GM19043 (cell line): Measurements from ENCODE around the gene USP34.

ENCODE experiments used
- ATAC-seq: cut with Tn5 transposase; IDR thresholded peaks from one replicate; pipeline ENCODE4 v1.9.1; 2021; ENCODE audit warnings: low read depth; ENCODE audit not compliant: unreplicated experiment

USP34 gene

DNA sequence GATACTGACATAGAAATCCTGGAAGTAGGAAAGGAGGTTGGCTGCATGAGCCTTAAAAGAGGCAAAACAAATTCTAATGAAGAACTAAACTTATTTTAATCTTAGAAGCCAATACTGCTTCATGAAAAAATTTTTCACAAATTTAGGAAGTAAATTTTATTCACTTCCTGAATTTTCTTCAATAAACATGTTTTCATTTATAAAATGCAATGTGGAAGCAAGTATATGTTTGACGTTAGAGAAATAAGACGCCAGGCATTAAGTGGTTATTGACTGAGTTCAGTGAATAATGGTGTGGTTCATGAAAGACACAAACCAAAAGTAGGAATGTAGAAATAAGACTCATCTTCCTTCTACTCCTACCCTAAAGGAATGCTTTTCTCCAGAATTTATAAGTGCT lies 136.4 kb downstream of the USP34 start:
- ATAC-seq, result no peak

DNA sequence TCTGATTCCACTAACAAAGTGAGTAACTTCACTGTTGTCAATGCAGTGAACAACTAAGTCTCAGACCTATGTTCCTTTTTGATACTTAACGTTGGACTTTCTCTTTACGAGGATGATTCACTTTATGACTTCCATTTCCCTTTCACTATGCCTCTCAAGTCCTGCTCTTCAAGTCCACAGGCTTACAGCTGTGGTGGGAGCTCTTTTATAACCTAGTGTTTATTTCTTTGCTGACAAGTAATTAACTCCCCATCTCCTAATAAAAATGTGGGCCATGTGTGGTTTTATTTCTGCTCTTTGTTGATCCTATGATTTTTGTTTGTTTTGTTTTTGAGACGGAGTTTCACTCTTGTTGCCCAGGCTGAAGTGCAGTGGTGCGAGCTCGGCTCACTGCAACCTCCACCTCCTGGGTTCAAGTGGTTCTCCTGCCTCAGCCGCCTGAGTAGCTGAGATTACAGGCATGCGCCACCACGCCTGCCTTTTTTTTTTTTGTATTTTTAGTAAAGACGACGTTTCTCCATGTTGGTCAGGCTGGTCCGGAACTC lies 142.1 kb downstream of the USP34 start:
- no peak for ATAC-seq

DNA sequence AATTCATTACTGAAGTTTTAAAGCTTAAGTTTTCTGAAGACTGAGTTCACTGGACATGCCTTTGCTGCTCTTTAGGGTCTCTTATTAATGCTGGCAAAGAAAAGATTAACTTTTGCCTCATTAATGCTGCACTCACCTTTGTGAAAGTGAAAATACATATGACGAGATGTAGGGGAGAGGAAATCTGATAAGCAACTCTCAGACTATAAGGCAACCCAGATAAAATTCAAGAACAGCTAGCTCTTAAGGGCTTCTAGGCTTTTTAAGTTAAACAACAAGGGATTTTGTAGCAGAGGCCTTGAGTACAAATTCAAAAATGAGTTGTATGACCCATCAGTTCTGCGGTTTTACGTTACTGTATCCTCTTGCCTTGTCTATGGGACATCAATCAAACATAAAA lies 143.7 kb downstream of the USP34 start:
- ATAC-seq, result no peak

DNA sequence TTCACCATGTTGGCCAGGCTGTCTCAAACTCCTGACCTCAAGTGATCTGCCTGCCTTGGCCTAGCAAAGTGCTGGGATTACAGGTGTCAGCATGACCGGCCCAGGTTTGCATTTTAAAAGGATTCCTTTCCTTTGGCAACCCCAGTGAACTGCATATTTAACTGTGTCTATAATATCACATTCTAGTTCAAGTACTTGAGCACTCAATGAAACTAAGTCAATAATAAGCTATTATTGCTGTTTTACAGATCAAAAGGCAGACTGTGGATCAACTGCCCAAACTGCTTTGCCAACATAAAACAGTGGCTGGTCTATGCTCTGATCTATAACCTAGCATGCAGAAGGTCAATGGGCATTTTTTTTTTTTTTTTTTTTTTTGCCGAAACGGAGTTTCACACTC lies 144.5 kb downstream of the USP34 start:
- no peak for ATAC-seq

DNA sequence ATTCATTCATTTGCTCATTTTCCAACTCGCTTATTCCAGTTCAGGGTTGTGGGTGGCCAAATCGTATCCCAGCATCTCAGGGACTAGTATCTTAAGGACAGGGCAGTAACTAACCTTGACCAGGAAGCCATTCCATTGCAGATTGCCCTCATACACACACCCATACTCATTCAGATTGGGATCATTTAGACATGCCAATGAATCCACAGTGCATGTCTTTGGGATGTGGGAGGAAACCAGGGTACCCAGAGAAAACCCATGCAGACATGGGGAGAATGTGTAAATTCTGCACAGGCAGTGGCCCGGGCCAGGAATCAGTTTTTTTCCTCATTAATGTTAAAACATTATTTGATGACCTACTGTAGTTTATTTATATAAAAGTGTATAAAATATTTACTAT lies 150.7 kb downstream of the USP34 start:
- ATAC-seq, result no peak

DNA sequence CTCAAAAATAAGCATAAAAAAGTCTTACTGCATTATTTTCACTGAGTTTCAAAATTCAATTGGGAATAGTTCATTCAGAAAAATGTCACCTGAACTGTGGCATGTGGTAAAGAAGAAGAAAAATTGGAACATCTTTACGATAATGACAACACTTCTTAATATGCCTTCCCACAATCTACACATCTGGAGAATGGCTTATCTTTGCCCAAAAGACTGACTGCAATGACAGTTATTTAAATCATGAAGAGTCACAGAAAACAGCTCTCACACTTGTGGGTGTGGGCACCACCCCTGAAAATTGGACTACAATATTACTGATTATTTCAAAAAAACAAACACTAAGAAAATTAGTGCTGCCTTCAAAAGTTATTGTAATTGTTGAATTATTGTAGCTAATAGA lies 152.3 kb downstream of the USP34 start:
- no peak for ATAC-seq

DNA sequence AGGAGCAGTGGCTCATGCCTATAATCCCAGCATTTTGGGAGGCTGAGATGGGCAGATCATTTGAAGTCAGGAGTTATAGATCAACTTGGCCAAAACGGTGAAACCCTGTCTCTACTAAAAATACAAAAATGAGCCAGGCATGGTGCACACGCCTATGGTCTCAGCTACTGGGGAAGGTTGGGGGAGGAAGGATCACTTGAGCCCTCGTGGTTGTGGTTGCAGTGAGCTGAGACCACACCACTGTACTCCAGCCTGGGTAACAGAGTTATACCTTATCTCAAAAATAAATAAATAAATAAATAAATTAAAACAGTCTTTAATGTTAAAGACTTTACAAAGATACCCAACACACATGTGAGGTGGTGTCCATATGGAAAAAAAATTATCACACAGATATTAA lies 174.9 kb downstream of the USP34 start:
- no peak for ATAC-seq

DNA sequence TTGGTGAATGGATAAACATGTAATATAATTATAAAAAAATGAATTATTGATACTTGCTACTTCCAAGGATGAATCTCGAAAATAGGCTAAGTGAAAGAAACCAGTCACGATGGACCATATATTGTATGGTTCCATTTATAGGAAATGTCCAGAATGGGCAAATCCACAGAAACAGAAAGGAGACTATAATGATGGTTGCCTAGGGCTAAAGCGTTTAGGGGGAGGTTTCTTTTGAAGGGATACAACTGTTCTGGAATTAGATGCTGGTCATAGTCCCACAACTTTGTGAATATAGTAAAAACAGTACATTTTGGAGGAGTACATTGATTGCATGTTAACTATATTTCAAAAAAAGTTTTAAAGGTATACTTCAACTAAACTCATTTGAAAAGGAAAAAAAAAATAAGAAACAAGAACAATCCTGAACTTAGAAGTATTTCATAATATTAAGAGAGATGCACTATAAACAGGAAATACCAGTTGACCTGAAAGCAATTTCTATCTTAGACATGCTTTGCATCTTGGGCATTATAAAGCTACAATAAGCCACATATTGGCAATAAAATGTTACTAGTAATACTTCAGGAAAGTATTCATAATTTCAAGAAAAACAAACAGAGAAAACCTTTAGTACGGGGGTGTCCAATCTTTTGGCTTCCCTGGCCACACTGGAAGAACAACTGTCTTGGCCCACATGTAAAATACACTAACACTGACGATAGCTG lies 178.9 kb downstream of the USP34 start:
- no peak for ATAC-seq

DNA sequence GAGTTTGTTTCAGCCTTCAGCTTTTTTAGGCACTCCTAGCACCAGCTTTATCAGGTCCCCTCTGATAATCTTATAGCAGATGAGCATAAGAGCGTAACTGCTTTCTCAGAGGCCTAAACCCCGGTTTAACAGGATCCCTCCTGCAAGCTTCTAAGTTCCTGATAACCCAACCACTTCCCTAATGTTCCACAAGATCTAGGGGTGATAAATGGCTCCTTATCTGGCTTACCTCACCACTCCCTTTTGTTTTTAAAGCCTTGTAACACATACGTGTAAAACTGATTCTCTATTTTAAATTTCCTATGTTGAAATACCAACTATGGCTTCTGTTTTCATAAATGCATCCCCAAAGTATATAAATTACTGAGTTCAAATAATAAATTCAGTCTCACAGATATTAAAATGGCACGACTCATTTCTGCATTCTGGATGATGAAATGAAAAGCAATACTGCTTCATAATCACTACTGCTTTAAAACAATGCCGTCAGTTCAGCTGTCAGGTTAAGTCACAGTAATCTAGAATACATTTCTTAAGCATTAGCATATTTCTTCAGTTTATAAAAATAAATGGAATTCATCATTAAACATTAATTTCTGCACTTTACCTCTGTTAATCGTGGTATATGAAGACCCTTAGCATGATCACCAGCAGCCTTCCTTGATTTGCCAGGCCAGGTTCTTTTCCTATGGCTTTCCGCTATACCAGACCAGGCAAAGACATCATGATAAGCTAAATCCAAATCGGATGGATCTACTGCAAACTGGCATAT lies 182.6 kb downstream of the USP34 start:
- ATAC-seq, result no peak

DNA sequence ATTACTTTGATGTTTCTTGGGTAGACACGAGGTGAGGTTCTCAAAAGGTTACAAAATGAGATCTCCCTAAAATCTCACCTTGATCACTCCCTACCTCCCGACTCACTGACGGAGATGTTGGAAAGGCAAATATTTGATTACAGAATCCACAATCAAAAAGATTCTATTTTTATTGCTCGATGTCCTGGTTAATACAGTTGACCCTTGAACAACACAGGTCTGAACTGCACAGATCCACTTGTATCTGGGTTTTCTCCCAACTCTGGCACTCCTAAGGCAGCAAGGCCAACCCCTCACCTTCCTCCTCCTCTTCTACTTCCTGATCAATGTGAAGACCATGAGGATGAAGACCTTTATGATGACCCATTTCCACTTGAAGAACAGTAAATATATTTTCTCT lies 183.6 kb downstream of the USP34 start:
- no peak for ATAC-seq

DNA sequence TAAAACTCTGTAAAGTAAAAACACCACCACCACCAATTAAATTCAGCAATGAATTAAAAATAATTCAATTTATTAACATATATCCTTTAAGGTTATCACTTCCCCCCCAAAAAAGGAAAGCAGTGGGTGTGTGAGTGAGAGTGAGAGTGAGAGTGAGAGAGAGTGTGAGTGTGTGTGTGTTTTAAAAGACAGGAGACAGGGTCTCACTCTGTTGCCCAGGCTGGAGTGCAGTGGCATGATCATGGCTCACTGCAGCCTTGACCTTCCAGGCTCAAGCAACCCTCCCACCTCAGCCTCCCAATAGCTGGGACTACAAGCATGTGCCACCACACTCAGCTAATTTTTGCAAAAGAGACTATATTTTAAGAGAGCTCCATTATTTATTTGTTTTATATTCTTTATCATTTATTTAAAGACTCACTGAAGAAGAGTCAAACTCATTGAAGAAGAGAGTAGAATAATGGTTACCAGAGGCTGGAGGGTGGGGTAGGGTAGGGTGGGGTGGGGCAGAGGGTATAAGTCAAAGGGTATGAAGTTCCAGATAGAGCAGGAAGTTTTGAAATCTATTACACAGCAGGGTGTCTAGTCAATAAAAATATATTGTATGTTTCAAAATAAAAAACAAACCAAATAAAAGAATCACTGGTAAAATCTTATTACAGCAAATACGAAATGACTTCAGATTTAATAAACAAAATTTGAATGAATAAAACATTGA lies 187.3 kb downstream of the USP34 start:
- ATAC-seq, result no peak

DNA sequence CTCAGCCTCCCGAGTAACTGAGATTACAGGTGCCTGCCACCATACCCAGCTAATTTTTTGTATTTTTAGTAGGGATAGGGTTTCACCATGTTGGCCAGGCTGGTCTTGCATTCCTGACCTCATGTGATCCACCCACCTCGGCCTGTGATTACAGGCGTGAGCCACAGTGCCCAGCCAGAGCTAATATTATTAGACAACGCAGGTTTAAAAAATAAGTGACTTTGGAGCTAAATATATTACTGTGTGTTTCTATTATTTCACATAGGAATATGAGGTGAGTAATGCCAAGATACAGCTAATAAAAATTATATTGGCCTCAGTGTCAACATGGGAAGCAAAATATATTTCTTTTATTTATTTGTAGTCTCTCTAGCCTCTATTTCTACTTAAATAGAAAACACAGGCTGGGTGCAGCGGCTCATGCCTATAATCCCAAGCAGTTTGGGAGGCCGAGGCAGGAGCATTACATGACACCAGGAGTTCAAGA lies 188.7 kb downstream of the USP34 start:
- ATAC-seq, result no peak

DNA sequence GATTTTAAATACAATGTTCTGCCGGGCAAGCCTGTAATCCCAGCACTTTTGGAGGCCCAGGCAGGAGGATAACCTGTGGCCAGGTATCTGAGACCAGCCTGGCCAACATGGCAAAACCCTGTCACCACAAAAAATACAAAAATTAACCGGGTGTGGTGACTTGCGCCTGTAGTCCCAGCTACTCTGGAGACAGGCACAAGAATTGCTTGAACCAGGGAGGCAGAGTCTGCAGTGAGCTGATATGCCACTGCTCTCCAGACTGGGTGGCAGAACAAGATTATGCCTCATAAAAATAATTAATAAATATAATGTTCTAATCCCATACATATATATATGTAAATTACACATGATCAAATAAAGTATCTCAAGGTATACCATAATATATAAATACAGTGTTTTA lies 189.6 kb downstream of the USP34 start:
- no peak for ATAC-seq

DNA sequence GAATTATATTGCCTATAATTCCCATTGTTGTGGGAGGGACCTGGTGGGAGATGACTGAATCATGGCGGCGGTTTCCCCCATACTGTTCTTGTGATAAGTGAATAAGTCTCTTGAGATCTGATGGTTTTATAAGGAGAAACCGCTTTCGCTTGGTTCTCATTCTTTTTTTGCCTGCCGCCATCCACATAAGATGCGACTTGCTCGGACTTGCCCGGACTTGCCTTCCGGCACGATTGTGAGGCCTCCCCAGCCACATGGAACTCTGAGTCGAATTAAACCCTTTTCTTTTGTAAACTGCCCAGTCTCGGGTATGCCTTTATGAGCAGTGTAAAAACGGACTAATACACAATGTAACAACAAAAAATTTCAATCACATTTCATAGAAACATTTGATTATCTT lies 193.1 kb downstream of the USP34 start:
- ATAC-seq, result no peak

DNA sequence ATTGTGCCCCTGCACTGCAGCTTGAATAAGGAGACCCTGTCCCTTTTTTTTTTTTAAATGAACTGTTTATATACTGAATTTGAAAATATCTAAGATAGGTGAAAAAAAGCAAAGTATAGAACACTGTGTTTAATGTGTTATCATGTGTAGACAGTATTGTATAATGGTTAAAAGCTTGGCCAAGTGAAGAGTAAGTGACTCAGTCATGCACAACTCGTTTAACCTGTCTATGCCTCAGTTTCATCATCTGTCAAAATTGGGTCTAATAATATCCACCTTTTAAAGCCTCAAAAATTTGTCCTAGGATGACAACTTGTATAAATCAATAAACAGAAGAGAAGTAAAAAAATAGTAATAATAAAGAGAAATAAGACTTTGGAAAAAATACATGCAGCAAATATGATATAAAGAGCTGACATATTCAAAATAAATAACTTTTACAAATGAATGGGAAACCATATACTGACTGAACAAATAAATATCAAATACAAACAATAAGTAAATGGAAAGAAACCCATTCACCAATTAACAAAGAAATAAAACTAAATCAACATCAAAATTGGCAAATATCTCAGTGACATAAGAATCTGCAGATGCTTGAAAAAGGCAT lies 195.2 kb downstream of the USP34 start:
- no peak for ATAC-seq

DNA sequence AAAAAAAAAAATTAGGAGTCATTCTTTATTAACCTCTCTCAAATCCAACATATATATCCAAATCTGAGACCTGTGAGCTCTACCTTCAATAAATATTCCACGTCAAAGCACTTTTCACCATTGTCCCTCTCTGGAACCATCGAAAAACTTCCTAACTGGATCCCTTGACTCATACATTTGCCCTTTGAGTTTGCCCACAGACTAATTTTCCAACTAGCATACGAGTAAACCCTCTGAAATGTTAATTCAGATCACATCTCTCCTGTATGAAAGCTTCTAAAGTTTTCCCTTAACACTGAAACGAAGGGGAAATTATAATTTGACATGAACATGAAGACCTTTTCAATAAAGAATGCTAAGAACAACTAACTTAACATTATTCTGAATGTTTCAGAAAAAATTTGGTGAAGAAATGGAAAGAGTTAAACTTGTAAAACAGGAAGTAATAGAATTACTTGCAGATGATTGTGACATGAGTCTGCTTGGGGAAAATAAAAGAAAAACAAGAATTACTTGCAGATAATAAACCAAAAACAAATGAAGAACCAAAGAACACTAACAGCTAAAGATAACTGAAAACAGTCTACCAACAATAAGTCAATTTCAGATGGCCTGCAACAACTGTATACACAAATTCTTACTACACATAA lies 198.3 kb downstream of the USP34 start:
- ATAC-seq, result no peak

DNA sequence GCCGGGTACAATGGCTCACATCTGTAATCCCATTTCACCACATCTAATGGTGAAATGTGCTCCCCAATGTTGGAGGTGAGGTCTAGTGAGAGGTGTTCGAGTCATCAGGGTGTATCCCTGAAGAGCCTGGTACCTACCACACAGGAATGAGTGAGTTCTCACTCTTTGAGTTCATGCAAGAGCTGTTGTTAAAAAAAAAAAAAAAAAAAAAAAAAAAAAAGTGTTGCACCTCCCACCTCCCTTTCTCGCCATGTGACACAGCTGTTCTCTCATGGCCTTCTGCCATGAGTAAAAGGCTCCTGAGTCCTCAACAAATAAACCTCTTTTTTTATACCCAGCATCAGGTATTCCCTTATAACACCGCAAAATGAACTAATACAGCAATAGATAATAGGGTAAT lies 202.6 kb downstream of the USP34 start:
- ATAC-seq, result no peak

DNA sequence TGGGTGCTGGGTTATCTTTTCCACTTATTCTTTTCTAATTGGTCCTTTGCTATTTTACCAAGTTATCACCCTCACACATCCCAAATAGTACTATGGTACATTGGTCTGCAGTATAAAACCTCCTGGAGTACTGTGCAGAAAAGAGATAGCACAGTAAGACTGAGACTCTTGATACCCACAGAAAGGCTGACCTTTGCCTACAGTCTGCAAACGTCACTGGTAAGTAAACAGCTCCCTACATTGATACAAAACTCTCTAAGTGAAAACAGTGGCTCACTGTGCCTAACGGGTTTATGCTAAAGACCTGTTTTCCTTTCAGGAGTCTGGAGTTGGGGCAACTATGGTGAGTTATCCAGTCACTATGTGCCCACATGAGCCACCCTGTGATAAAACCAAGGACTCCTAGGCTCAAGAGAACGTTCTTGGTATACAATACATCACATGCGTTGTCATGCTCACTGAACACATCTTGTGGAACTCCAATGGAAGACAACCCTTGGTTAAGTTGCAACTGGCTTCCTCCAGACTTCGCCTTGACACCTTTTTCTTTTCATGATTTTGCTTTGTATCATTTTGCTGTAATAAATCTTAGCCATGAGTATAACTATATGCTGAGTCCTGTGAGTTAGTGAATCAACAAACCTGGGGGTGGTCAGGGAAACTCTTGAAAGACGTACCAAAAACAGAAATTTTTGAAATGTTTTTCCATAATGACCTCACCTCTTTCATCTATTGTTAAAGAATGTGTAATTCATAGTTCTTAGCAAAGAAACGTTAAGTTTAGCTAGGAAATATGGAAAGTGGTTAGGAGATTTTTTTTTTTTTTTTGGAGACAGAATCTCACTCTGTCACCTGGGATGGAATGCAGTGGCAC lies 204.0 kb downstream of the USP34 start:
- ATAC-seq, result no peak

DNA sequence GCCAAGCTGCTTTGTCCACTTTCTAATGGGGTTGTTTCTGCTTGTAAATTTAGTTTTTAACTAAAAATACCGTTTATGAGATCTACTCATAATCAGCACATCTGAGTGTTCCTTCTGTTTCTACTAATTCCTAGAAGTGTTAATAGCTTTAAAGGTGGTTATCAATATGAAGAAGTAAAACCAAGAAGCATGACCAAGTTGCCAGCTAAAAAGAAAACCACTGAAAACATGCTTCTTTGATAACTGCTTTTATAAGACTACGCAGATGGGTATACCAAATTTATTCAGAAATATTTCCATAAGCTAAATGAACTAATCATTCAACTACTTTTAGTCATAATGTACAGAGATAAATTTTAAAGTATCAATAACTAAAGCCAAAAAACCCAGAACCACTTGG lies 207.1 kb downstream of the USP34 start:
- ATAC-seq, result no peak
